ENCODE results near the gene STAG1.
"Not testable (repeated sequence)": the region's sequence is repeated elsewhere in the genome, so short reads cannot be mapped to it uniquely, and the experiment has no call there.

Gene STAG1

DNA sequence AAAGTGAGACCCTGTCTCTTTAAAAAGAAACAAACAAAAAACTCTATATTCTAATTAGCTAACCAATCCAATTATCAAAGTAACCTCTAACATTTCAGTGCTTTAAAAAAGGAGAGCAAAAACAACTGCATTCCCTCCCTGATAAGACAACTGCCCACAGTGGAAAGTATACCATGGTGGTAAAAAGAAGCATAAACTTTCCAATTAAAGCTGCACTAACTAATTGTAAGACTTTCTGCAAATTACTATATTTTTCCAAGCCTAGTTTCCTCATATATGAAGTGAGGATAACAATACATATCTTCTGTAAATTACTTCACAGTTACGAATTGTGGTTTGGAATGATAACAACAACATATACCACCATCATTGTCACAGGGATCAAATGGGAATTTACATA, 35.5 kb downstream of the STAG1 start:
- FAIRE-seq (peak; percentile 11), DNase-seq (ENCODE audit: insufficient read length, low spot score) (no peak)
- TF ChIP-seq, protein P1, sequence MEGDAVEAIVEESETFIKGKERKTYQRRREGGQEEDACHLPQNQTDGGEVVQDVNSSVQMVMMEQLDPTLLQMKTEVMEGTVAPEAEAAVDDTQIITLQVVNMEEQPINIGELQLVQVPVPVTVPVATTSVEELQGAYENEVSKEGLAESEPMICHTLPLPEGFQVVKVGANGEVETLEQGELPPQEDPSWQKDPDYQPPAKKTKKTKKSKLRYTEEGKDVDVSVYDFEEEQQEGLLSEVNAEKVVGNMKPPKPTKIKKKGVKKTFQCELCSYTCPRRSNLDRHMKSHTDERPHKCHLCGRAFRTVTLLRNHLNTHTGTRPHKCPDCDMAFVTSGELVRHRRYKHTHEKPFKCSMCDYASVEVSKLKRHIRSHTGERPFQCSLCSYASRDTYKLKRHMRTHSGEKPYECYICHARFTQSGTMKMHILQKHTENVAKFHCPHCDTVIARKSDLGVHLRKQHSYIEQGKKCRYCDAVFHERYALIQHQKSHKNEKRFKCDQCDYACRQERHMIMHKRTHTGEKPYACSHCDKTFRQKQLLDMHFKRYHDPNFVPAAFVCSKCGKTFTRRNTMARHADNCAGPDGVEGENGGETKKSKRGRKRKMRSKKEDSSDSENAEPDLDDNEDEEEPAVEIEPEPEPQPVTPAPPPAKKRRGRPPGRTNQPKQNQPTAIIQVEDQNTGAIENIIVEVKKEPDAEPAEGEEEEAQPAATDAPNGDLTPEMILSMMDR (IDR thresholded peaks at IDR 0.05; ENCODE audit: insufficient read depth, missing control alignments), result no peak

DNA sequence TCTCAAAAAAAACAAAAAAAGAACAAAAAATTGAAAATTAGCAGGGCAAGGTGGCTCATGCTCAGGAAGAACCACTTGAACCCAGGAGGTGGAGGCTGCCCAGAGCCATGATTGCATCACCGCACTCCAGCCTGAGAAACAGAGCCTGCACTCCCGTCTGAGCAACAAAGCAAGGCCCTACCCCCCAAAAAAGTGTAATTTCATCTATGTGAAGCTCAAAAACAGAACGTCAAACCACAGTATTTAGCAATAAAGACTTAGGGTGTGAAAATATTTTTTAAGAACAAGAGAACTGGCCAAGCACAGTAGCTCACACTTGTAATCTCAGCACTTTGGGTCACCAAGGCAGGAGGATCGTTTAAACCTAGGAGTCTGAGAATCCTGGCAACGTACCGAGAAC, 38.2 kb downstream of the STAG1 start:
- DNase-seq (ENCODE audit: insufficient read length, low spot score) (no peak), FAIRE-seq (no peak)
- TF ChIP-seq, protein P1 (IDR thresholded peaks at IDR 0.05; ENCODE audit: insufficient read depth, missing control alignments), result no peak

DNA sequence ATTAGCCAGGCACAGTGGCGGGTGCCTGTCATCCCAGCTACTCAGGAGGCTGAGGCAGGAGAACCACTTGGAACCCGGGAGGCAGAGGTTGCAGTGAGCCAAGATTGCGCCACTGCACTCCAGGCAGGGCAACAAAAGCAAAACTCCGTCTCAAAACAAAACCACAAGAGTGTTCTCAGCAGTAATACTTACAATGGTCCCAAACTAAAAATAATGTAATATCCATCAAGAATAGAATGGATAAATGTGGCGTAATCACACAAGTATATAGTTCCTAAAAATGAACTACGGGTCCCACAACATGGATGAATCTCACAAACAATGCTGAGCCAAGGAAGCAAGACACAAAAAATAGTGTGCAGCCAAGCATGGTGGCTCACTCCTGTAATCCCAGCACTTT, 39.2 kb downstream of the STAG1 start:
- TF ChIP-seq, protein P1 (IDR thresholded peaks at IDR 0.05; ENCODE audit: insufficient read depth, missing control alignments), result no peak
- FAIRE-seq (no peak), DNase-seq (ENCODE audit: insufficient read length, low spot score) (no peak)

DNA sequence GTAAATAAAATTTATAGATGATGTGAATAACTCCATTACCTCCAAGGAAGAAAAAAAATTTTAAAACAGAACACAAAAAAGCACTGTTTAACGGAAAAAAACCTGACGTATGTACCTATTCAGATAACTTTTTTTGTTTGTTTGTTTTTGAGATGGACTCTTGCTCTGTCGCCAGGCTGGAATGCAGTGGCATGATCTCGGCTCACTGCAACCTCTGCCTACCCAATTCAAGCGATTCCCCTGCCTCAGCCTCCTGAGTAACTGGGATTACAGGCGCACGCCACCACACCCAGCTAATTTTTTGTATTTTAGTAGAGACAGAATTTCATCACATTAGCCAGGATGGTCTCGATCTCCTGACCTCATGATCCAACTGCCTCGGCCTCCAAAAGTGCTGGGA, 40.3 kb downstream of the STAG1 start:
- DNase-seq (ENCODE audit: insufficient read length, low spot score); FAIRE-seq: not testable (repeated sequence)

DNA sequence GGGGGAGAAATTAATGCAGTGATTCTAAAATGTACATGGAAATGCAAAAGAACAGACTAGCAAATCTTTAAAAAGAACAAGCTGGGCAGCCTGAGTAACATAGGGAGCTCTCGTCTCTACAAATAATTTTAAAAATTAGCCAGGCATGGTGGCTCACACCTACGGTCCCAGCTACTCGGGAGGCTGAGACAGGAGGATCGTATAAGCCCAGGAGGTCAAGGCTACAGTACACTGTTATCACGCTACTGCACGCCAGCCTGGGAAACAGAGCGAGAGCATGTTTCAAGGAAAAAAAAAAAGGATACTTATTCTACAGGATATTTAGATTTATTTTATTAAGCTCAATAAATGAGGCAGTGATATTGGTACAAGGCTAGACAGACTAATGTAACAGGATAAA, 40.9 kb downstream of the STAG1 start:
- TF ChIP-seq, protein P1 (IDR thresholded peaks at IDR 0.05; ENCODE audit: insufficient read depth, missing control alignments), result no peak
- DNase-seq (ENCODE audit: insufficient read length, low spot score) (no peak), FAIRE-seq (no peak)

DNA sequence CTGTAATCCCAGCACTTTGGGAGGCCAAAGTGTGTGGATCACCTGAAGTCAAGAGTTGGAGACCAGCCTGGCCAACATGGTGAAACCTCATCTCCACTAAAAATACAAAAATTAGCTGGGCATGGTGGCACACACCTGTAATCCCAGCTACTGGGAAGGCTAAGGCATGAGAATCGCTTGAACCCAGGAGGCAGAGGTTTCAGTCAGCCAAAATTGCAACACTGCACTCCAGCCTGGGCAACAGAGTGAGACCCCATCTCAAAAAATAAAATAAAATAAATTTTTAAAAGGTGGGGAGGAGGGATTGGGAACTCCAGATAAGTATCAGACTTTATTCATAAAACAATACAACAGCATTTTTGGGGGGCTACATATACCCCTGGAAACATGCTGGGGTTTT, 42.4 kb downstream of the STAG1 start:
- FAIRE-seq; DNase-seq (ENCODE audit: insufficient read length, low spot score): not testable (repeated sequence)

DNA sequence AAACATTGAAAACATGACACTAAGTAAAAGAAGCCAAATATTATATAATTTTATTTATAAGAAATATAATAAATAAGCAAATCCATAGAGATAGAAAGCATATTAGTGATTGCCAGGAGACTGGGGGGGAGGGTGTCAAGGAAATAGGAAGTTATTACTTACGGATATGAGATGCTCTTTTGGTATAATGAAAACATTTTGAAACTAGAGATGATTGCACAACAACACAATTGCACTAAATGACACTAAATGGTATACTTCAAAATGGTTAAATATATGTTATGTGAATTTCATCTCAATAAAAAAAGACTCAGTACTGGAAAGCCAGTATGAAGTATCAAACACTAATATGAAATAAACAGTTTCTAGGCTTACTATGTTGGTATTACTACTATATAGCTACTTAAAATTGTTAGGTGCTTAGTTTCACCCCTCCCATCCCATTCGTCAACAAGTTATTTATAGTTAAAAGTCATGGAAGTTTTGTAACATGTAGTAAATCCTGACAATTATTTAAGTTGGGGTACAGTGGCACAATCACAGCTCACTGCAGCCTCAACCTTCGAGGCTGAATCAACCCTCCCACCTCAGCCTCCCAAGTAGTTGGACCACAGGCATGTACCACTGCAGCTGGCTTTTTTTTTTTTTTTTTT, 43.7 kb downstream of the STAG1 start:
- FAIRE-seq (no peak), DNase-seq (ENCODE audit: insufficient read length, low spot score) (no peak)
- TF ChIP-seq, protein P1 (IDR thresholded peaks at IDR 0.05; ENCODE audit: insufficient read depth, missing control alignments), result no peak

DNA sequence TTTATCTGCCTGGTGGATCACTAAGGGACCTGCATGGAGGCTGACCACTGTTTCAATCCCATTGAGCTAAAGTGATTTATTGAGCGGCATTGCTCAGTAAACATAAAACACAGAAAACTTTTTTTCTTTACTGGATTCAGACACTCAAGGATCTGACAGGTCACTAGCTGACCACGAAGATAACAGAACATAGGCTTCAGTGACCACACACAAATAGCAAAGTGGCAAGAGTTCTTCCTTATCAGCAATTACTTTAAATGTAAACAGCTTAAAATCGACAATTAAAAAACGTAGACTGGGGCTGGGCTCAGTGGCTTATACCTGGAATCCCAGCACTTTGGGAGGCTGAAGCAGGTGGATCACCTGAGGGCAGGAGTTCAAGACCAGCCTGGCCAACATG, 48.7 kb downstream of the STAG1 start:
- TF ChIP-seq, protein P1 (IDR thresholded peaks at IDR 0.05; ENCODE audit: insufficient read depth, missing control alignments), result no peak
- FAIRE-seq (no peak), DNase-seq (ENCODE audit: insufficient read length, low spot score) (no peak)

Data from D721Med (cell line).